GM21529 (cell line): ENCODE data around the gene NPTN.
A peak's percentile ranks its signal among the peaks of the same experiment; 100 is the strongest.

Experiments
- ATAC-seq: cut with Tn5 transposase; IDR thresholded peaks from one replicate; pipeline ENCODE4 v1.9.1; 2021; ENCODE audit not compliant: unreplicated experiment

The NPTN gene

GRCh38 chr15:73632670-73633058 lies 525 bp downstream of the NPTN start:
- peak; percentile 4 for ATAC-seq

- ATAC-seq = no peak
These were observed 1.1 kb downstream of the NPTN start for GRCh38 chr15:73631915-73632669.

GRCh38 chr15:73630921-73631362 lies 2.2 kb downstream of the NPTN start:
- ATAC-seq = no peak

GRCh38 chr15:73629798-73630429 lies 3.3 kb downstream of the NPTN start:
- ATAC-seq = no peak

GRCh38 chr15:73628976-73629797 lies 4.0 kb downstream of the NPTN start:
- ATAC-seq = no peak

GRCh38 chr15:73628102-73628501 lies 5.1 kb downstream of the NPTN start:
- no peak for ATAC-seq

- no peak for ATAC-seq
These were observed 7.1 kb downstream of the NPTN start for GRCh38 chr15:73626072-73626471.

- ATAC-seq = no peak
These were observed 8.7 kb downstream of the NPTN start for GRCh38 chr15:73624530-73624929.

- no peak for ATAC-seq
These were observed 11.8 kb downstream of the NPTN start for GRCh38 chr15:73621286-73621826.

- ATAC-seq = no peak
These were observed 13.1 kb downstream of the NPTN start for GRCh38 chr15:73620078-73620477.

- ATAC-seq = no peak
These were observed 15.3 kb downstream of the NPTN start for GRCh38 chr15:73617913-73618312.

GRCh38 chr15:73617301-73617831 lies 15.8 kb downstream of the NPTN start:
- ATAC-seq = no peak

- no peak for ATAC-seq
These were observed 24.2 kb downstream of the NPTN start for GRCh38 chr15:73608941-73609340.

- ATAC-seq = no peak
These were observed 24.7 kb downstream of the NPTN start for GRCh38 chr15:73608475-73608874.

GRCh38 chr15:73607843-73608242 lies 25.3 kb downstream of the NPTN start:
- no peak for ATAC-seq

GRCh38 chr15:73607405-73607804 lies 25.8 kb downstream of the NPTN start:
- no peak for ATAC-seq

- ATAC-seq = no peak
These were observed 27.3 kb downstream of the NPTN start for GRCh38 chr15:73605759-73606436.

GRCh38 chr15:73604477-73604876 lies 28.7 kb downstream of the NPTN start:
- ATAC-seq = no peak

GRCh38 chr15:73602992-73603391 lies 30.2 kb downstream of the NPTN start:
- ATAC-seq = no peak

- ATAC-seq = no peak
These were observed 30.7 kb downstream of the NPTN start for GRCh38 chr15:73602446-73602843.
